ENCODE data around the gene GAS1.

The GAS1 gene

DNA sequence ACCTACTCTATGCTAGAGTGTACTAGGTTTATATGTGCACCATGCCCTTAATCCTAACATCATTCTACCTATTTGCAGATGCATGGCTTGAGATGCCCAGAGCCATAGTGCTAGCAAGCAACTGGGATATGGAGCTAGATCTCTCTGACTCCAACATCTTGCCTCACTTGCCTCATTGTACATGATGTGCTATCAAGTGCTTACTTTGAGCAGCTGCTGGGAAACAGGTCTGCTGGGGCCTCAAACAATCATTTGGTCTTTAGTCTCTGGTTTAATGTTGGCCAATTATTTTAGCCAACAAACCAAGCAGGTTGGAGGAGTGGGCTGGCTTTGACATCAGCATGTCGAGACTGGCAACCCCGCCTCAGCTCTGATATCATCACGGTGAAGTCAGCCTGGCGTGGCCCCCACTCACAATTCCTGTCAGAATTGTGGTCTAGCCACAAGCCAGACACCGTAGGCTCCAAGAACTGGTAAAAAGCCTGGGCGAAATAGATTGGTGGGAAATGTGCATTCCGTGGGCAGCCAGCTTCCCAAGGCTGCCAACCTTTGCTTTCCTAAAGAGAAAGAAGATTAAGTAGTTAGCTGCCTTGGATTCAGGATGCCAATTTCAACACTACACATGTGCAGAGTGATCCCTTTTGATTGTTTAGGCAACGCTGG is 21.1 kb upstream of the GAS1 start:
- TF ChIP-seq, protein P1, sequence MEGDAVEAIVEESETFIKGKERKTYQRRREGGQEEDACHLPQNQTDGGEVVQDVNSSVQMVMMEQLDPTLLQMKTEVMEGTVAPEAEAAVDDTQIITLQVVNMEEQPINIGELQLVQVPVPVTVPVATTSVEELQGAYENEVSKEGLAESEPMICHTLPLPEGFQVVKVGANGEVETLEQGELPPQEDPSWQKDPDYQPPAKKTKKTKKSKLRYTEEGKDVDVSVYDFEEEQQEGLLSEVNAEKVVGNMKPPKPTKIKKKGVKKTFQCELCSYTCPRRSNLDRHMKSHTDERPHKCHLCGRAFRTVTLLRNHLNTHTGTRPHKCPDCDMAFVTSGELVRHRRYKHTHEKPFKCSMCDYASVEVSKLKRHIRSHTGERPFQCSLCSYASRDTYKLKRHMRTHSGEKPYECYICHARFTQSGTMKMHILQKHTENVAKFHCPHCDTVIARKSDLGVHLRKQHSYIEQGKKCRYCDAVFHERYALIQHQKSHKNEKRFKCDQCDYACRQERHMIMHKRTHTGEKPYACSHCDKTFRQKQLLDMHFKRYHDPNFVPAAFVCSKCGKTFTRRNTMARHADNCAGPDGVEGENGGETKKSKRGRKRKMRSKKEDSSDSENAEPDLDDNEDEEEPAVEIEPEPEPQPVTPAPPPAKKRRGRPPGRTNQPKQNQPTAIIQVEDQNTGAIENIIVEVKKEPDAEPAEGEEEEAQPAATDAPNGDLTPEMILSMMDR (IDR thresholded peaks at IDR 0.05; ENCODE audit: low read depth, low read length): no peak
- peak; percentile 63 for DNase-seq (ENCODE audit: low read depth, low spot score)
- H3K4me3 ChIP-seq (ENCODE audit: low read depth, low read length): no peak overlapping the region
- in situ Hi-C loops (cut with HindIII; ENCODE audit: low sequenced_read_pairs): no loop called here

DNA sequence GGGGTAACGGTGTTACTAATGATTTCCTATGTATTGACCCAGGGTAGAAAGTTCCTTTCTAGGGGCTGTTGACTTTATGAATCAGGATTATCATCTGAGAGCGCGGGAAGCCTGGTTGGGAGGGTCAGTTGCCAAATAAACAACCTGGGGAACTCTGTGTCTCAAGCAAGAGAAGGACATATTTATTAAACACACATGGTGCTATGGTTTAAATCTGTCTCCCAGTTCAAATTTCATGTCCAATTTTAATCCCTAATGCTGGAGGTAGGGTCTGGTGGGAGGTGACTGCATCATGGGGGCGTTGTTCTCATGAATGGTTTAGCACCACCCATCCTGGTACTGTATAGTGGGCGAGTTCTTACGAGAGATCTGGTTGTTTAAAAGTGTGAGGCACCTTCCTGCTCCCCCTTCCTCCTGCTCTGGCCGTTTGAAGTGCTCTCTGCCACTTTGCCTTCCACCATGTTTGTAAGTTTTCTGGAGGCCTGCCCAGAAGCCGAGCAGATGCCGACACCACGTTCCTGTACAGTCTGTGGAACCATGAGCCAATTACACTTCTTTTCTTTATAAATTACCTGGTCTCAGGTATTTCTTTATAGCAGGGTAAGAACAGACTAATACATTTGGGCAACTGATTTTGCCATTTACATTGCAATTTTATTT is 19.7 kb upstream of the GAS1 start:
- no peak for DNase-seq (ENCODE audit: low read depth, low spot score)
- in situ Hi-C loops (cut with HindIII; ENCODE audit: low sequenced_read_pairs): no loop called here
- H3K4me3 ChIP-seq (ENCODE audit: low read depth, low read length): no peak overlapping the region
- TF ChIP-seq, protein P1 (IDR thresholded peaks at IDR 0.05; ENCODE audit: low read depth, low read length): no peak

DNA sequence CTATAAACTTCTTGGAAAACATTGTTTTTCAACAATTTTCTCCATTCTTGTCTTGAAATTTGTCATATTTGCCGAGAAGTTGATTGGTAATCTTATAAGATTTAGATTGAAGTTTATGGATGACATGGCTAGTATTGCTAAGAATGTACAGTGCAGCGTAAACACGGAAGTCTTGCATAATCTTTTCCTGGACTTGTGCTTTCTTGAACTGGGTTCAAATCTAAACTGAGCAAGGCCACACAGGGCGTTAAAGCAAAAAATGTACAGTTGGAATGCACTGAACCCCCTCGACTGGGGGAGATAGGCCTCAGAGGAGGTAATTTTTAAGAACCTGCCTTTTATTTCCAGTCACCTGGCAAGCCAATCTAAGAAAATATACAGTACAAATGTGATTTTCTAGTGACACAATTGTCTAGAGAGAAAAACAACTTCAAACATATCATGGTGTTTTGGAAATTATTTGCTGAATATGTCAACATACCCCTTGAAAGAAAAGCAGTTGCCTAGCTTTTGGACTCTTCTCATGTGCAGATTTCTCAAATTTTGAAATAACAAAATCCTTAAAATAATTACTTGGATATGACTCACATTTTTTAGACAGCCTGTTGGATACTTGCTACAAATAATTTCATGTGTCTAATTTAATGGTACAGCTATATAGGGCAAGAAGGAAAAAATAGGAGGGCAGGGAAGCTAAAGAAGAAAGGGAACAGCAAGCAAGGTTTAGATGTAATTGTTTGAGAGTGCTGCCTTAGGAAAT is 18.5 kb upstream of the GAS1 start:
- no peak for DNase-seq (ENCODE audit: low read depth, low spot score)

DNA sequence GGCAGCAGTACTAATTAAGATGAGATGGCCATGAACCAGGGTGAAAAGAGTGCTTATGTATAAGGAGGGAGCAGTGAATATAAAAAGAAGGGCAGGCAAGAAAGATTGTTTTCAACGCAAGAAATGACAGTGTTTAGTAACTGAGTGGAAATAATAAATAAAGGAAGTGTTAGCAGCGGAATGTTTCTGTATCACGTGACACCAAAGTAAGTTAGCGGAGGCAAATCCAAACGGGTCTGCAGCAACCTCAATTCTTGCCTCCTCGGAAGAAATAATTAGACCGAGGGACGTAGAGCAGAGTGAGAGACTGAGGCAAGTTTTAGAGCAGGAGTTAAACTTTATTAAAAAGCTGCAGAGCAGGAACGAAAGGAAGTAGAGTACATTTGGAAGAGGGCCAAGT is 15.4 kb upstream of the GAS1 start:
- no peak for DNase-seq (ENCODE audit: low read depth, low spot score)
- in situ Hi-C loops (cut with HindIII; ENCODE audit: low sequenced_read_pairs): no loop called here
- TF ChIP-seq, protein P1 (IDR thresholded peaks at IDR 0.05; ENCODE audit: low read depth, low read length): no peak
- H3K4me3 ChIP-seq (ENCODE audit: low read depth, low read length): no peak overlapping the region

More for the DNA sequence above, 18.5 kb upstream of the GAS1 start:
- in situ Hi-C loops (cut with HindIII; ENCODE audit: low sequenced_read_pairs): no loop called here
- TF ChIP-seq, protein P1 (IDR thresholded peaks at IDR 0.05; ENCODE audit: low read depth, low read length): no peak
- no peak overlapping the region for H3K4me3 ChIP-seq (ENCODE audit: low read depth, low read length)

DNA sequence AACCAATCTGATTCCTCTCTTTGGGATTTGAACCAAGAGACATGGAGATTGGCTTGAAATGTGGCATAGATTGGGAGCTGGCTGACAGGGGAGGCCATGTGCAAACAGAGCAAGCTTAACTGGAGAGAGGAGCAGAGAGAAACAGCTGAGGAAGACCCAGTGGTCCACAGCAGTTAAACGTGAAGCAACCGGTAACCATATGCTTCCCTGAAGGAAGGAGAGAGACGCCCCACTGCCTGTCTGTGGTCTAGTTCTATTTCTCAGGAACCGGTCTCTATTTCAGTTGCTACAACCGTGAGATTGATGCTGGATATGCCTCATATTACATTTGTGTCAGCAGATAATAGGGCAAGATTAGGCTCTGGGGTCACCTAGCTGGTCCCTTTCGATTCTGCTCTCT is 13.6 kb upstream of the GAS1 start:
- TF ChIP-seq, protein P1 (IDR thresholded peaks at IDR 0.05; ENCODE audit: low read depth, low read length): no peak
- in situ Hi-C loops (cut with HindIII; ENCODE audit: low sequenced_read_pairs): no loop called here
- H3K4me3 ChIP-seq (ENCODE audit: low read depth, low read length): no peak overlapping the region
- no peak for DNase-seq (ENCODE audit: low read depth, low spot score)

DNA sequence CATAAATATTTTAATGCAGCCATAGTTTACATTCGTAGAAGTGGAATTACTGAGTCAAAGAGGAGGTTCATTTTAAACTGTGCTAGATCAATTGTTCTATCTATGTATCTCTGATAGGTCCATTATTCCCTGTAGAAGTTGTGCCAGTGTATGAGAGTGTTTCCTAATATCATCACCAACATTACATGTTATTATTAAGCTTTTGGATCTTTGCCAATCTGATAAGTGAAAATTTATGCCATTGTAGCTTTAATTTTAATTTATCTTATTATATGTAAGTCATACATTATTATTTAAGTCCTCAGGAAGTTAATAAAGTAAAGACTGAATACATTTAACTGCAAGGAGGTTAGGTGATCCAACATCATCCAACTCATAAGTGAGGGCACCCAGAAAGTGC is 10.9 kb upstream of the GAS1 start:
- in situ Hi-C loops (cut with HindIII; ENCODE audit: low sequenced_read_pairs): no loop called here
- DNase-seq (ENCODE audit: low read depth, low spot score): no peak
- no peak overlapping the region for H3K4me3 ChIP-seq (ENCODE audit: low read depth, low read length)
- TF ChIP-seq, protein P1 (IDR thresholded peaks at IDR 0.05; ENCODE audit: low read depth, low read length): no peak
